Right lobe of liver (tissue), 6 donors: ENCODE measurements around the gene CALCOCO1. TPM values are rescaled to one million over a fixed set of nuclear protein-coding genes. Genes with fewer than 3 reads are reported as not detected.

ENCODE experiments used
- ATAC-seq, 4 donors: fragments of 200-7000 bp; cut with Tn5 transposase; one replicate each; pipeline ENCODE4 v1.9.1; 2020; ENCODE audit warnings: mild to moderate bottlenecking in 4 of 4, moderate library complexity in 4 of 4
- DNase-seq, 3 donors: peaks; one replicate each; pipeline ENCODE4 v3.0.0-alpha.2; 2020
- H3K27ac ChIP-seq, 3 donors: fragments of 200-600 bp; one replicate each; pipeline ENCODE4 v1.8.0; 2022
- H3K27me3 ChIP-seq, 2 donors: fragments of 200-600 bp; one replicate each; pipeline ENCODE4 v1.8.0; 2022
- H3K36me3 ChIP-seq, 4 donors: fragments of 200-600 bp; sonication (generic) in 1 of 4; one replicate each; pipeline versions ENCODE4 v1.5.1 to v1.8.0; 2017 to 2022; ENCODE audit warnings: control low read depth in 1 of 4
- H3K4me1 ChIP-seq, 4 donors: fragments of 200-600 bp; sonication (generic) in 1 of 4; one replicate each; pipeline versions ENCODE4 v1.5.1 to v1.8.0; 2017 to 2022; ENCODE audit warnings: control low read depth in 1 of 4
- H3K4me3 ChIP-seq, 3 donors: fragments of 200-600 bp; one replicate each; pipeline ENCODE4 v1.8.0; 2022
- H3K9me3 ChIP-seq, 4 donors: fragments of 200-600 bp; sonication (generic) in 1 of 4; one replicate each; pipeline versions ENCODE4 v1.5.1 to v1.8.0; 2017 to 2022; ENCODE audit warnings: control low read depth in 1 of 4
- POLR2A ChIP-seq: fragments of 450-650 bp; IDR thresholded peaks from one replicate; pipeline ENCODE4 v1.6.1; 2017; ENCODE audit warnings: antibody characterized with exemption, mild to moderate bottlenecking
- whole genome bisulfite sequencing: methylation state at CpG from one replicate; pipeline ENCODE4 v1.1.6; 2018; ENCODE audit warnings: low coverage, low lambda C conversion rate; ENCODE audit not compliant: insufficient coverage; ENCODE audit errors: missing lambda C conversion rate; 5-methylcytosine and 5-hydroxymethylcytosine counted together
- intact Hi-C, 2 donors: fragments of 100-400 bp; cut with DNase I; formaldehyde crosslinking; loops; one replicate each; pipeline versions ENCODE4 v1.11.2 to v1.14.1; 2022
- total RNA-seq, 6 experiments: library from RNA; depleted of rRNA in 2 of 6; stranded (reverse); fragments of >200 nt in 2 of 6; fragmentation: NEBNext Ultra II Directional in 3 of 6; extraction: Animal tissue kit (Norgen Biotek cat#: 25700) in 3 of 6; gene quantifications; one replicate each; pipeline versions ENCODE4 v1.1.0 to v1.2.4, GENCODE V29; 2016 to 2023
- TF ChIP-seq, protein P1 (sequence below), 4 donors: fragments of 200-600 bp in 3 of 4; fragments of 450-650 bp in 1 of 4; IDR thresholded peaks; one replicate each; pipeline versions ENCODE4 v1.5.1 to v1.8.0; 2016 to 2022; ENCODE audit warnings: antibody characterized with exemption in 4 of 4, mild to moderate bottlenecking in 2 of 4
- donor health status: DM: no; HTN: yes; CAD: no.
- donor health status: DM: no; HTN: no; CAD: no.
- donor health status: DM: no; HTN: no; CAD: no.
- donor health status: DM: no; HTN: yes; CAD: no.
- donor health status: DM: no; HTN: yes; CAD: no.

CALCOCO1 gene
- total RNA-seq, 6 experiments from 2014 or later, result 25.4 to 53.7 (median 34.2) TPM

DNA sequence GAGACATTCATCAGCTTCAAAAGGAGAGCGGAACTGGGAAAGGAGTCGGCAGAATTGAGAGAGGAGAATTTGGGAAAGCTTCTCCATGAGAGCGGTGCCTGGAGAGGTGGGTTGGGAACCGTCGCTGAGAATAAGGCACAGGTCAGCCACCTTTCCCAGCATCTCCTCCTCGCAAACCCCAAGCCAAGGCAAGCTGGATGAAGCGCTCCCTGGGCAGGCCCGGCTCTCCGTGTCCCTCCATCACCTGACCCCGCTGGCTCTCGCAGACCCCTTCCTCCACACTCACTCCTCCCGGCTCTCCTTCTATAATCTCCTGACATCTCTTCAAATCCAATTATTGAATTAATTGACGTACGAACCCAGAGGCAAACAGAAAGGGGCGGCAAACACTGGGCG is 32.5 kb downstream of the CALCOCO1 start:
- Histone ChIP-seq H3K27ac (no peak overlapping the region), H3K4me3 (no peak overlapping the region), H3K4me1 (peaks cover 0 to 18% (median 0%) of the 10 kb centered on the region in 4 donors), H3K27me3 (peaks cover 0 to 15% of the 10 kb centered on the region in 2 donors), H3K36me3 (no peaks in the 10 kb centered on the region), H3K9me3 (no peaks in the 10 kb centered on the region)
- intact Hi-C loops, result no loop called here
- ATAC-seq (no peak), DNase-seq (no peak)
- WGBS, result 19% methylated on average over 10 of the region's 16 CpGs
- TF ChIP-seq, protein P1, sequence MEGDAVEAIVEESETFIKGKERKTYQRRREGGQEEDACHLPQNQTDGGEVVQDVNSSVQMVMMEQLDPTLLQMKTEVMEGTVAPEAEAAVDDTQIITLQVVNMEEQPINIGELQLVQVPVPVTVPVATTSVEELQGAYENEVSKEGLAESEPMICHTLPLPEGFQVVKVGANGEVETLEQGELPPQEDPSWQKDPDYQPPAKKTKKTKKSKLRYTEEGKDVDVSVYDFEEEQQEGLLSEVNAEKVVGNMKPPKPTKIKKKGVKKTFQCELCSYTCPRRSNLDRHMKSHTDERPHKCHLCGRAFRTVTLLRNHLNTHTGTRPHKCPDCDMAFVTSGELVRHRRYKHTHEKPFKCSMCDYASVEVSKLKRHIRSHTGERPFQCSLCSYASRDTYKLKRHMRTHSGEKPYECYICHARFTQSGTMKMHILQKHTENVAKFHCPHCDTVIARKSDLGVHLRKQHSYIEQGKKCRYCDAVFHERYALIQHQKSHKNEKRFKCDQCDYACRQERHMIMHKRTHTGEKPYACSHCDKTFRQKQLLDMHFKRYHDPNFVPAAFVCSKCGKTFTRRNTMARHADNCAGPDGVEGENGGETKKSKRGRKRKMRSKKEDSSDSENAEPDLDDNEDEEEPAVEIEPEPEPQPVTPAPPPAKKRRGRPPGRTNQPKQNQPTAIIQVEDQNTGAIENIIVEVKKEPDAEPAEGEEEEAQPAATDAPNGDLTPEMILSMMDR (IDR thresholded peaks at IDR 0.05), result no peak
- no peak for TF ChIP-seq POLR2A

DNA sequence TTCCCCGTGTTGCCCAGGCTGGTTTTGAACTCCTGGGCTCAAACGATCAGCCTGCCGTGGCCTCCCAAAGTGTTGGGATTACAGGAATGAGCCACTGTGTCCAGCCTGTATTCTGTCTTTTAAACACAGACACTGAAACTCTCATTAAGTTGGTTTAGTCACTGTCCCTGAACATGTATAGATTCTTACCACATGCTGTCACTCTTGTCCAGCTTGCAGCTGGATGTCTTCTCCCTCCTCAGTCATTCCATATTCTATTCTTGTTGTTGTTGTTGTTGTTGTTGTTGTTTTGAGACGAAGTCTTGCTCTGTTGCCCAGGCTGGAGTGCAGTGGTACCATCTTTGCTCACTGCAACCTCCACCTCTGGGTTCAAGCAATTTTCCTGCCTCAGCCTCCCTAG is 39.1 kb downstream of the CALCOCO1 start:
- H3K4me1 ChIP-seq, result no peaks in the 10 kb centered on the region
- no peak overlapping the region for H3K27ac ChIP-seq
- no peaks in the 10 kb centered on the region for H3K36me3 ChIP-seq
- 75% methylated on average over 4 of the region's 4 CpGs for WGBS
- no peak for TF ChIP-seq POLR2A
- TF ChIP-seq, protein P1 (IDR thresholded peaks at IDR 0.05), result no peak
- ATAC-seq (no peak), DNase-seq (no peak)
- no peaks in the 10 kb centered on the region for H3K27me3 ChIP-seq
- no peak overlapping the region for H3K4me3 ChIP-seq
- no peaks in the 10 kb centered on the region for H3K9me3 ChIP-seq
- intact Hi-C loops, result no loop called here

DNA sequence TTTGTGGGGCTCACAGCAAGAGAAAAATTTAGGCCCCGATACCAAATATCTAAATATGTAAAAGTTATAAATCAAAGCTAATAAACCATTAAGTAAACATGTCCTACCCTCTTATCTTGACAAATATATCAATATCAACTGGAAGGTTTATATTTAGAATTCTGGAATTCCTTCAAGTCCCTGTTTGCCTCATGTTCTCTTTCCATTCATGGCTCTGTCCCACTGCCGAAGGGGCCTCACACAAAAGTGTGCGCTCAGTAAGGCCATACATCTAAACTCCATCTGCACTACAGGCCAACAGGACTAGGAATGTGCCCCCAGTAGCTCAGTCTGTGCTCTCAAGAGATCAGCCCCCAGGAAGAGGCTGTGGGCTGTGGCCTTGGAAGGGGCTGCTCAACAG is 40.8 kb downstream of the CALCOCO1 start:
- no peak for ATAC-seq

DNA sequence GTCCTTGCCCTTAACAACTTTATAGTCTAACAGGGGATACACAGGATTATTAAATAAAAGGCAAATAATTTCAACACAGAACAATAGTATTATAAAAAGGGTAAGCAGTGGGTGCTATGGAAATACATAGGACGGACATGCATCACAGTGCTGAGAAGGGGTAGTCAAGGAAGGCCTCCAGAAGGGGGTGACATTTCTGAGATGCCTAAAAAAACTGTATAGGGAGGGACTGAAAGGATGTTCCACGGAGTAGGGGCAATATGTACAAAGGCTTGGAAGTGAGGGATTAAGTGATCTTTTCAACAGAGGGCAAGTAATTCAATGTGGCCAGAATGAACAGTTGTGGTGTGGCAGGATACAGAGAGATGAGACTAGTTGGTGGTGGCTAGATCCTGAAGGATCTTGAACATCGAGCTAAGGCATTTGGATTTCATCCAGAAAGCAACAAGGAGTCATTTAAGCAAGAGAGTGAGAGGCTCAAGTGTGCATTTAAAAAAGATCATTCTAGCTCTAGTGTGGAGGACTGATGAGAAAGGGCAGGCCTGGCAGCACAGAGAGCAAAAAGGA is 42.5 kb downstream of the CALCOCO1 start:
- DNase-seq (no peak), ATAC-seq (no peak)
- Histone ChIP-seq H3K27me3 (no peaks in the 10 kb centered on the region), H3K9me3 (no peaks in the 10 kb centered on the region), H3K4me3 (no peak overlapping the region), H3K4me1 (no peaks in the 10 kb centered on the region), H3K36me3 (no peaks in the 10 kb centered on the region), H3K27ac (no peak overlapping the region)
- WGBS, result 68% methylated on average over 3 of the region's 3 CpGs
- TF ChIP-seq, protein P1 (IDR thresholded peaks at IDR 0.05), result no peak
- no peak for TF ChIP-seq POLR2A
- intact Hi-C loops, result no loop called here

More for the DNA sequence above, 40.8 kb downstream of the CALCOCO1 start:
- no peaks in the 10 kb centered on the region for H3K4me1 ChIP-seq
- H3K4me3 ChIP-seq, result no peak overlapping the region
- H3K9me3 ChIP-seq, result no peaks in the 10 kb centered on the region
- intact Hi-C loops, result no loop called here
- H3K27me3 ChIP-seq, result no peaks in the 10 kb centered on the region
- no peaks in the 10 kb centered on the region for H3K36me3 ChIP-seq
- no peak for TF ChIP-seq POLR2A
- TF ChIP-seq, protein P1 (IDR thresholded peaks at IDR 0.05), result no peak
- no peak for DNase-seq
- WGBS, result 77% methylated on average over 3 of the region's 3 CpGs
- H3K27ac ChIP-seq, result no peak overlapping the region

DNA sequence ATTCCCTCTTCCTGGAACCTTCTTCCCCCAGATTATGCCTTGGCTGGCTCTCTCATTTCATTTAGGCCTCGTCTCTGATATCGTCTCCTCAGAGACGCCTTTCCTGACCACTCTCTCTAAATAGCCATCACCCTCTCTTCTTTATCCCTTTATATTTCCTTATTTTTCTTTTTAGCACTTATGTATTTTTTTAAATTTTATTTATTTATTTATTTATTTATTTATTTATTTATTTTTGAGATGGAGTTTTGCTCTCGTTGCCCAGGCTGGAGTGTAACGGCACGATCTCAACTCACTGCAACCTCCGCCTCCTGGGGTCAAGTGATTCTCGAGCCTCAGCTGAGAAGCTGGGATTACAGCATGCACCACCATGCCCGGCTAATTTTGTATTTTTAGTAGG is 43.3 kb downstream of the CALCOCO1 start:
- H3K4me1 ChIP-seq, result no peaks in the 10 kb centered on the region
- 83% methylated on average over 5 of the region's 9 CpGs for WGBS
- no peak for ATAC-seq

More for the DNA sequence above, 43.3 kb downstream of the CALCOCO1 start:
- intact Hi-C loops, result no loop called here
- no peak overlapping the region for H3K4me3 ChIP-seq
- no peaks in the 10 kb centered on the region for H3K9me3 ChIP-seq
- no peaks in the 10 kb centered on the region for H3K27me3 ChIP-seq
- DNase-seq, result no peak
- TF ChIP-seq, protein P1 (IDR thresholded peaks at IDR 0.05), result no peak
- TF ChIP-seq POLR2A, result no peak
- no peaks in the 10 kb centered on the region for H3K36me3 ChIP-seq
- no peak overlapping the region for H3K27ac ChIP-seq
